Cardiac fibroblast (primary cell): ENCODE data around the gene DIABLO.

Experiments used
- DNase-seq, 2 donors: peaks; one replicate each; pipeline versions ENCODE4 v3.0.0 to v3.0.0-alpha.2; 2010; ENCODE audit warnings: low read depth in 2 of 2
- H3K4me3 ChIP-seq, 2 donors: replicated peaks in 1 of 2; 1 replicate in 1 of 2; 2 replicates in 1 of 2; pipeline ENCODE4 v1.5.1; 2011; ENCODE audit warnings: low read depth in 2 of 2, low read length in 2 of 2, mild to moderate bottlenecking in 2 of 2, moderate library complexity in 1 of 2
- TF ChIP-seq, protein P1 (sequence below): IDR thresholded peaks from one replicate; pipeline ENCODE4 v1.5.1; 2011; ENCODE audit warnings: low read depth, mild to moderate bottlenecking, low read length, inconsistent platforms

The DIABLO gene

DNA sequence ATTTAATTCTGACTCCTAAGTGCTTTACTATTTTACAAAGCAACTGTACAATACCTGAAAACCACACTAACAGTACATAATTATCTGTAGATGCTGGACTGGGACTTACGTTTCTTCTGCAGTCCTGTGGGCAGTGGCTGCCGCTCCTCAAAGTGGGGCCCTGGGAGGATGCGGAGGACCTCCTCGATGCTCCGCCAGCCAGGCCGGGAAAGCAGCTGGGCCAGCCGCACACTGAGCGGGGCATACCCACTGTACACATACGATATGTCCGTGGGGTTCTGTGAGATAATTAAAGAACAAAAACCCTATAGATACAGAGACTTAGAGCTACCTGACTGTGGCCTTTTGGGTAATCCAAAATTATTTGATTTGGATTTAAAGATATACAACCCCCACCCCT, 6.8 kb upstream of the DIABLO start:
- no peak overlapping the region for H3K4me3 ChIP-seq
- no peak for DNase-seq
- TF ChIP-seq, protein P1, sequence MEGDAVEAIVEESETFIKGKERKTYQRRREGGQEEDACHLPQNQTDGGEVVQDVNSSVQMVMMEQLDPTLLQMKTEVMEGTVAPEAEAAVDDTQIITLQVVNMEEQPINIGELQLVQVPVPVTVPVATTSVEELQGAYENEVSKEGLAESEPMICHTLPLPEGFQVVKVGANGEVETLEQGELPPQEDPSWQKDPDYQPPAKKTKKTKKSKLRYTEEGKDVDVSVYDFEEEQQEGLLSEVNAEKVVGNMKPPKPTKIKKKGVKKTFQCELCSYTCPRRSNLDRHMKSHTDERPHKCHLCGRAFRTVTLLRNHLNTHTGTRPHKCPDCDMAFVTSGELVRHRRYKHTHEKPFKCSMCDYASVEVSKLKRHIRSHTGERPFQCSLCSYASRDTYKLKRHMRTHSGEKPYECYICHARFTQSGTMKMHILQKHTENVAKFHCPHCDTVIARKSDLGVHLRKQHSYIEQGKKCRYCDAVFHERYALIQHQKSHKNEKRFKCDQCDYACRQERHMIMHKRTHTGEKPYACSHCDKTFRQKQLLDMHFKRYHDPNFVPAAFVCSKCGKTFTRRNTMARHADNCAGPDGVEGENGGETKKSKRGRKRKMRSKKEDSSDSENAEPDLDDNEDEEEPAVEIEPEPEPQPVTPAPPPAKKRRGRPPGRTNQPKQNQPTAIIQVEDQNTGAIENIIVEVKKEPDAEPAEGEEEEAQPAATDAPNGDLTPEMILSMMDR, result no peak

DNA sequence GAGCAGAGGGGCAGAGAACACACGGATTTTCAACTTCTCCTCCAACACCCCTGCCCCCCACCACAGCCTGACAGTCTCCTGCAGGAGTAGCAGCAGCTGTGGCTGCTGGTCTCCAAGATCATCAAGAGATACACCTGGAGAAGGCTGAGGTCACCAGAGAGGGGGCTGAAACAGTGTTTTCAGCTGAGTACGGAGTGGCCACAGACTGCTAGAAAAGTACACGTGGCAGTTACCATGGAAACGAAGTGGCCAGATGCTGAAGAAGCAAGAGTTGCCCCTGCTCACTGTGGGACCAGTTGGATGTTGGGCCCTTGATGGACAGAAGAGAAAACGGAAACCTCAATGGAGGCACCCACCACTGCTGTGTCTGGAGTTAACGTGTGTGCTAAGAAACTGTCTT, 4.9 kb upstream of the DIABLO start:
- no peak overlapping the region for H3K4me3 ChIP-seq
- no peak for DNase-seq
- TF ChIP-seq, protein P1, result no peak

DNA sequence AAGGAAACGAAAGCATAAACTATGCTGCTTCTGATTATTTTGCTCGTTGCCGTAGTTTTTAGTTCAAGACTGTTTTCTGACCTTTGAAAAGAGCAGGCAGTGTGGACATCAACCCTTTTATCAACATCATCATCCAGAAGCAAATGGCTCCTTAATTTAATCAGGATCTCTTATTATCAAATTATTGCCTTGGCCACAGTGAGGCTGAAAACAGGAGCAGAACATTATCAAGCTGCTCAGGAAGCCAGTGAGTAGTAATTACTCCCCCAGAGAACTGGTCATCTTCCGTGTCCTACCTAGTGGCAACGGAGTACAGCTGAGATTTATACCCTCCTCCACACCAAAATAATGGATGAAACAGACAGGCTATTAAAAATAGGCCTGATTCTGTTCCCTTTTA, 2.2 kb upstream of the DIABLO start:
- DNase-seq, result no peak
- TF ChIP-seq, protein P1, result no peak
- no peak overlapping the region for H3K4me3 ChIP-seq

DNA sequence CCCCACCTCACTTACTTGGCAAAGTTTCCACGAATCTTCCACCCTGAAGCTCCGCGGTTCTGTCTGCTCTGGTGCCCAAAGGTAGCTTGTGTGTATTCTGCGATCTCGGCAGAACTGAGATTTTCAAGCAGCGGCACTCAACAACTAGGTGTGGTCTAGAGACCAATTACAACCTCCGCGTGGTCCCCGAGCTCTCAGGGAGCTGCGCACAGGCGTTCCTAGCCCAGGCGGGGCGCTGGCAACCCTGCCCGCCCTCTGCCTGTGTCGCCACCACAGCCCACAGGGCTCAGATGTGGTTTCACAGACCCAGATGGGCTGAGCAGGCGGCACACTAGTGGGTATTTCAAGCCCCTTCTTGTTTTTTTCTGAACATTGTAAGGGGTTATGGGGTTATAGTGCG, 1.5 kb upstream of the DIABLO start:
- H3K4me3 ChIP-seq, result no peak overlapping the region
- TF ChIP-seq, protein P1, result no peak
- no peak for DNase-seq

DNA sequence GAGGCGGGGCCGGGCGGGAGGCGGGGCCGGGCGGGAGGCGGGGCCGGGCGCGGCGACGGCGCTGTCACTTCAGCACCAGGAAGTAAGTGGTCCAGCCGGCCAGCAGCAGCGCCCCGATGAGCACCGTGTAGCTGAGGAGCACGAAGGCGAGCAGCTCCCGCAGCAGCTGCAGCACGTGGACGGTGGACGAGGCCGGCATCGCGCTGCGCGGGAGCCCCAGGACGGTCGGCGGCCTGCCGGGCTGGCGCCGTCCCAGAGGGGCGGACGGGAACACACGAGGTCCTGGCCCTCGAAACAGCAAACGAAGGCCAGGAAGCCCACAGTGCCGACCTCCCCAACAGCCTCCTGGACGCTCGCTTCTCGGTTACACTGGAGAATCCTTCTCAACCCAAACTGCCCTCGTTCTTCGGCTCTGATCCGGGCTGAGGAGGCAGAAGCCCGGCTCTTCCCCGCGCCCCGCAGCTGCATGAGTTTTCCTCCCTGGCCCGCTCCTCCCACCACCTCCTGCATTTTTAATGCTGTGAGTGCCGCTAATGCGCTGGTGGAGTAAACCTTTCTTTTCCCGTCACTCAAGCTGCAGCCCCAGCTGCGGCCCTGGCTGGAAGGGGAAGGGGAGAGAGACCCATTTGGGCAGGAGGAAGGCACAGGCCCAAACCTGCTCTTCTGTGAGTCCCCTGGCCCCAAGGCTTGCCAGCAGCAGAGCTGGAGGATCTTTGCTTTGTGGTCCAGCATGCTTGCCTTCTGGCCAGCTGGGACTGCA, 694 bp upstream of the DIABLO start:
- no peak for DNase-seq
- TF ChIP-seq, protein P1, result no peak
- H3K4me3 ChIP-seq, result peak overlapping the region; percentile 31 to 45

DNA sequence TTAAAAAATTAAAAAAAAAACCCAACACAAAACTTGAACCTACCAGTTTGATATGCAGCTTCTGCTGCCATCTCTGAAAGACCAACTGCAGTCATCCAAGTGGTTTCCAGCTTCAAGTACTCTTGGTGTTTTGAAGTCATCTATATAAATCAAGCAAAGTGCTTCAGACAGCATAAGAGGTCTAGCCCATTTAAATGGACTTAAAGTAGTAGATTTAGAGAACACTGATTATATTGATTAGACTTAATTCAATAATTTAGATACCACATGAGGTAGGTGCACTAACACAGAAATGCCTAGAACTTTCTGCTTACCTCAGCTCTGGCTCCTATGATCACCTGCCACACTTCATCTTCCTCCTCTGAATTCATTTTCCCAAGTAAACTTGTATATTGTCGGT, 9.4 kb downstream of the DIABLO start:
- TF ChIP-seq, protein P1, result no peak
- DNase-seq, result no peak
- H3K4me3 ChIP-seq, result no peak overlapping the region

DNA sequence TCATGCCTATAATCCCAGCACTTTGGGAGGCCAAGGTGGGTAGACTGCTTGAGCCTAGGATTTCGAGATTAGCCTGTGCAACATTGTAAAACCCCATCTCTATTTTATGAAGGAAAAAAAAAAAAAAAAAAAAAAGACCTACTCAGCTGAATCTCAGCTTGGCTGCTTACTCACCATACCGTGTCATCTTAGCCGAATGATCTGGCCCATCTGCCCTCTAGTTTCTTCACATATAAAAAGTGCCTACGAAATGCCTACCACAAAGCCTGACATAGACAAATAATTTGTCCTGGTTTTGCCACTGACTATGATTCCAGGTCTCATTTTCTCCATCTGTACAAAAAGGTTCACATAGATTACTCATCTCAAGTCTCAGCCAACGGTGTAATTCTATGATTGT, 10.1 kb downstream of the DIABLO start:
- no peak overlapping the region for H3K4me3 ChIP-seq
- DNase-seq, result peak in 1 of 2 donors; percentile 58
- TF ChIP-seq, protein P1, result no peak
